ENCODE results near the gene PDK3.

The PDK3 gene

DNA sequence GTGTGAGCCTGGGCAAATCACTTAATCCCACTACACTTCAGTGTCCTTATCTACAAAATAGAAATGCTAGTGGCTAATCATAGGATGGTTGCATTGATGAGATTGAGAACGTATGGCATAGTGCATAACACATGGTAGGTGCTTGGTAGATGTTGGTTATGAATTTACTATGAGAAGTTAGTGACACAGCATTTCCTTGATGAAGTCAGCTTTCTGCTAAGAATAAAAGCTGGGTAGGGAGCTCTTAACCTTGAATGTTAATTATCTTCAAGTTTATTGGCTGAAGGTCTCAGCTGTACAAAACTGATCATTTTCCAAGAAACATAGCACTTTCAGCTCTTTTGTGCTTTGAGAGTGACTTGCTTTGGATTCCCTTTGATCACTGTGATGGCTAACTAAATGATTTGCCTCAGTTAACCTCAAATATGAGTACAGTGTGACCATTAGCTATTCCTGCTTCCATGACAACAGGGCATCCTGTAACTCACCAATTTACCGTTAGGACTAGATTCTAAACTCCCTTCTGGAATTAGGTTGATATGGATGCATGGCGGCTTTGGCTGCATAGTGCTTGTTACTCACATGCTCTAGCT is 17.8 kb downstream of the PDK3 start:
- DNase-seq (ENCODE audit: low spot score), result no peak

DNA sequence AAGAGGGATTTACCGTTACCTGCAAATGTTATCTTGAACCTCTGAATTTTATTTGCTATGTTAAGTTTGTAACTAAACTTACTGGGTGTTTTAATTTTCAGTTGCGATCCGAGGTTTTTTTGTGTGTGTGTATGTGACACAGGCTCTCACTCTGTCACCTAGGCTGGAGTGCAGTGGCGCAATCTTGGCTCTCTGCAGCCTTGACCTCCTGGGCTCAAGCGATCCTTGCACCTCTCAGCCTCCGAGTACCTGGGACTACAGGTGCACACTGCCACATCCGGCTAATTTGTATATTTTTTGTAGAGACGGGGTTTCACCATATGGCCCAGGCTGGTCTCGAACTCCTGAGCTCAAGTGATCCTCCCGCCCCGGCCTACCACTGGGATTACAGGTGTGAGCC is 18.5 kb downstream of the PDK3 start:
- DNase-seq (ENCODE audit: low spot score), result no peak

DNA sequence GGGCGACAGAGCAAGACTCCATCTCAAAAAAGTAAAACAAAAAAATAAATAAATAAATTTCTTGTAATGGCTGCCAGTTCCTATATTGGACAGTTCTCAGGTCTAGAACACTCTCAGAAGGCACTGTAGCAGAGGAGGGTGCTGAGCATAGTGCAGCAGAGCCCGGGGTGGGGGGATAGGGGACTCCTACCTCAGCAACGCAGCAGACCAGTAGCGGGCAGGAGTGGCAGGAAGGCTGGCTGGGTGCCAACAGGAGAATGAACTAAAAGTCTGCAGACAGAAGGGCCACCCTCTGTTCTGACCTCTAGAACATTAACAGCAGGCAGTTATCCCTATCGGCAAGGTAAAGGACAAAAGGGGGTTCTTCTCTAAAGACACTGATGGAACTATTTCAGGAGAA is 20.2 kb downstream of the PDK3 start:
- DNase-seq (ENCODE audit: low spot score), result no peak

DNA sequence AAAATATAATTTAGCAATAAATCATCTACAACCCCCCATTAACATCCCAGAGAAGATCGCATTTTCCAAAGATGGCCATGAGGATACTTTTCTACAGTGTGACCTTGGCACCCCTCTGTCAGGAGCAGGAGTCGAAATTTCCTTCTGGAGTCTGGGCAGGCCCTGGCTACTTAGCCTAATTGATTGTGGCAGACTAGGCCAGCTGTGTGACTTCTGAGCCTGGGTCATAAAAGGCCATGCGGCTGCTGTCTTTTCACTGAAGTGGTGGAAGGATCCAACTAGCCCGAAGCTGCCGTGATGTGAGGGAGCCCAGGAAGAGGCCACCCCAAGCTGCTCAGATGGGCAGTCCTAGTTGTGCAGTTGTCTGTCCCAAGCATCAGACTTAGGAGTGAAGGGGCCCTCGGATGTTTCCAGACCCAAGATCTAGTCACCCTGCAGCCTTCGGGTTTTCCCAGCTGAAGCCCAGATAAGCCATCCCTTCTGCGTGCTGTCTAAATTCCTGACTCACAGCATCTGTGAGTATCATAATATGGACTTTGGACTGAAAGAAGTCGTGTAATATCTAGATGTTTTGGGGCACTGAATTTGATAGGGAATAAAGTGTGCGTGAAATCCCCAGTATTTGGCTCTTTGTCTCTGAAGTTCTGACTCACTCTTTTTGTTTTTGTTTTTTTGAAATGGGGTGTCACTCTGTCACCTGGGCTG is 21.0 kb downstream of the PDK3 start:
- DNase-seq (ENCODE audit: low spot score), result no peak

DNA sequence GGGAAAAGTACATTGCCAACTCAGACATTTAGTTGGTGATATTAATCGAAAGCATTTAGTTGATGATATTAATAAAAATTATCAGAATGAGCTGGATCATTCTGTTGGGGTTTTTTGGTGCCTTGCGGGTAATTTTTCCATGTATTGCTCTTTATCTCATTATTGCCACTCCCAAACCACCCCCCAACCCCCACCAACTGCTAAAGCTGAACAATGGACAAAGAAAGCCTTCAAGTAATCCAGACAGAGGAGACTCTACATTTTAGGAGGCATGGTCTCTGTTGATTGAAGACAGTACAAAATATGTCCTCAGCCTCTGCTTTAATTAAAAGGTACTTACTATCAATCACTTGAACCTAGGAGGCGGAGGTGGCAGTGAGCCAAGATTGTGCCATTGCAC is 22.5 kb downstream of the PDK3 start:
- DNase-seq (ENCODE audit: low spot score), result no peak

DNA sequence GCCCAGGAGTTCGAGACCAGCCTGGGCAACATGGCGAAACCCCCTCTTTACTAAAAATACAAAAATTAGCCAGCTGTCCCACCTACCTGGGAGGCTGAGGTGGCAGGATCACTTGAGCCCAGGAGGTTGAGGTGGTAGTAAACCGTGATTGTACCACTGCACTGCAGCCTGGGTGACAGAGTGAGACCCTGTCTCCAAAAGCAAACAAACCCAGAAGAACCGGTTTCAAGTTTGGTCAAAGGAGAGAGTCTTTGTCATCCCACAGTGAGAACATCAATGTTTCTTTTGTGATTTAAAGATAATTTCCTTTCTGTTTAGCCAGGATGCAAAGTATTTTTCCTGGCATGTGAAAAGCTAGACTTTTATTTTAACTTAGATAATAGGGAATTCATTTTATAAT is 26.7 kb downstream of the PDK3 start:
- no peak for DNase-seq (ENCODE audit: low spot score)

DNA sequence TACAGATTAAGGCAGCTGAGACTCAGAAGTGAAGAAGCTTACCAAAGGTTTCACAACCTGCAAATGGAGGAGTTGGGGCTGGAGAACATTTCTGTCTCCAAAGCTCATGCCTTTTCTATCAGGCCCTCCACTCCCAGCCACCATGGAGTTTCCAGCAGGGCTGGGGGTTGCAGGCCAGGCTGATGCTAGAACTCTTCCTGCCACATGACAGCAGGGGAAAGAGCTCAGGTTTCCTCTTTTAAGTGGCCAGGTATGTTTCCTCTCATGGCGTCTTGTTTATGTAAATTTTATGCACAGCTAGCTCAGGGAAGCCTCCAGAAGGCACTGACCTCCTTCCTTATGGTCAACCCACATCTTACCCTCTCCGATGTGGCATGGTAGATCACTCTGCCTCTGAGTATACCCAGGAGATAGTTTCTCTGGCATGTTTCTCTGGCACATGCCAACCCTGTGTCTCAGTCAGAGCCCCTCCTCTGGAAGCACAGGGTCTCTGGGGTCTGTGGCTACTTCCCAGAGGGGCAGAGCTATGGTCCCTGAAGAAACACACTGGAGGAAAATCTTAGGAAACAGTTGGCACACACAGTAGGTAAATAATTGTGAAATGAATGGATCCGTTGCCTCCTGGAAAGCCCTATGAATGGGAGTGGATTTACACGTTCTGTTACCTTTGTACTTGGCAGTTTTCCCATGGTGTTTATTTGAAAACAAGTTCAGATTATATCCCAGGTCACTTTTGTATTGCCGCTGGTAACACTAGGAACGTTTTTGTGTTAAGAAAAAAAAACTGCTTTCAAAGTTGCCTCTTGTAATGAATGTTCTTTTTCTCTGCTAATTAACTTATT is 28.9 kb downstream of the PDK3 start:
- DNase-seq (ENCODE audit: low spot score), result no peak

DNA sequence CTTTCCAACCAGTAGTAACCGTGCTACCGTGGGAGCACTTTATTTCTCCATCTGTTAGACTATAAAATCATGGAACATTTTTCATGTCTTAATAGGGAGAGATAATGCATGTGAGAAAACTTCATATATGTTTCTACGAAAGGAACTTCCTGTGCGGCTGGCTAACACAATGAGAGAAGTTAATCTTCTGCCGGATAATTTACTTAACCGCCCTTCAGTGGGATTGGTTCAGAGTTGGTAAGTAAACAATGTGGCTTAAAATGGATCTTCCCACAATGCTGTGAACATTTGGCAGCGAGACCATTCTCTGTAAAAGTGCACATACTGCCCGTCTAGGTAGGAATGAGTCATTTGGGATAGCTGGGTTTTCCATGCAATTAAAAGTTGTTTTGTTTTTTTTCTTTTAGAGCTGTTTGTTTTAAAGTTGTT is 29.6 kb downstream of the PDK3 start:
- DNase-seq (ENCODE audit: low spot score), result no peak

DNA sequence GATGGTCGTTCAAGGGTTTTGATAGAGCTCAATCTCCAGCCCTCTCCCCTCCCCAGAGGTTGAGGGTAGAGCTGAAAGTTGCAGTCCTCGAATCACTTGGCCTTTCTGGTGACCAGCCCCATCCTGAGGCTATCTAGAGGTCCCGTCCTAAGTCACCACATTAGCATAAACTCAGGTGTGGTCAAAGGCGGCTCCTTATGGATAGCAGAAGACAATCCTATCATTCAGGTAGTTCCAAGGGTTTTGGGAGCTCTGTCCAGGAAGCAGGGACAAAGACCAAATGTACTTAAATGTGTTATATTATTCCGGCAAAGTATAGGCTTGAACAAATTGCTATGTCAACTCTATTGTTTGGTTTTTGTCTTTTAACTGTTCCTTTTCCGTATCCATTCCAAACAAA is 30.6 kb downstream of the PDK3 start:
- no peak for DNase-seq (ENCODE audit: low spot score)

DNA sequence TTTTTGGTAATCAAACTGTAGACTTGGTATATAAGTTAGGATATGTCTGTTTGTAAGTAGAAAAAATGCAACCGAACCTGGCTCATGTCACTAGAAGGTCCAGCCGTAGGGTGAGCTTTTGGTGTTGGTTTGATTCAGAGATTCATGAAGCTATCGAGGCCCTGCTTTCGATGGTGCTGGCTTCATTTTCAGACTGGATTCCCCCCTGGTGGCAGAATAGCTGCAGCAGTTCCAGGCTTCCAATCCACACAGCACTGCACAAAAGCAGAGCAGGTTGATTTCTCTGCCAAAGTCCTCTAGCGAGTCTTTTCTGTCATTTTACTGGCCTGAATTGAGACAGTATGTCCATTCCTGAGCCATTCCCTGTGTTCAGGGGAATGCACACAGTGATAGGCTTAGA is 33.1 kb downstream of the PDK3 start:
- DNase-seq (ENCODE audit: low spot score), result no peak

DNA sequence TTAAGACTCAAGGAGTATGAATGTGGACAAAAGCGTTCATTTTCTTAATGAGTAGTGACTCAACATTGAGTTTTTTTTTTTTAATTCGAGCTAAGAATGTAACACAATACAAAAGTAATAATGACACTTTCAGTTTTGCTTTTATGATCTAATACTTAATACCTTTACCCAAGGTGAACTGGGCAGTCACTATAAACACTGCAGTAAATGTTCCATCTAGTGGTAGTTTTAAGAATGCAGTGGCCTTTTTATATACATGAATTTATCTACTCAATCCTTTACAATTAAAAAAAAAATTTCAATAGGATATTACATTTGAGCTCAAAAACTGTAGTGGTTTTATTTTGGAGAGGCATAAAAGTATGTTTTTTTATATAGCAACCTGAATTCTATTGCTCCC is 33.9 kb downstream of the PDK3 start:
- DNase-seq (ENCODE audit: low spot score), result peak; percentile 14

DNA sequence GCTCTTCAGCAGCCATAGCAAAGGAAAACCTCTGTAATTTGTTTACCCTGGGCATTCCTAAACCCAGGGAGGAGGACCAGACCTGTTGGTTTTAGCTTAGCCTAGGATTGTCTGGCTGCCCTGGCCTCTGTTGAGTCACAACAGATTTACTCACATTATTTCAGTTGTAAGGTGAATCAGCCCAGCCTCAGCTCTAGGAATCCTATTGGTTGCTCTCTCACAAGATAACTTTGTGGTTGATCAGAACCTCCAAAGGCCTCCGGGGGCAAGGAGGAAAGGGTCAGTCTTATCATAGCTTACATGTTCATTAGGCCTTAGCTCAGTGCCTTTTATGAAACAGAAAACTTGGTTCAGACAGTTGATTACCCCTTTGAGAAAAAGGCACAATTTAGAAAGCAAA is 41.0 kb downstream of the PDK3 start:
- DNase-seq (ENCODE audit: low spot score), result no peak

DNA sequence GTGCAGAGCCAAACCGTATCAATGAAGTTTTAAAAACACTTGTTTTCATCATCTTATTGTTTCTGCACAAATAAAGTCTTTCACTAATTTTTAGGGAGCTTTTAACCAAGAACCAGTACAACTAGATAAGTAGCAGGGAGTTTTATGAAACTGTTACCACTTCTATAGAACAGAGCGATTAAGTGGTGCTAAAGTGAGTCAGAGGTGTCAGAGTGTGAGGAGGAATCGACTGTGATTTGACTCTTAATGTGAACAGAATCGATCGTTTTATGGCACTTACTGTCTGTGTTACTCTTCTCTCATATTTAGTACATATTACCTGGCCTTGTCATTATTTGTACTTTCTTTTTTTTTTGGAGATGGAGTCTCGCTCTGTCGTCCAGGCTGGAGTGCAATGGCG is 43.3 kb downstream of the PDK3 start:
- no peak for DNase-seq (ENCODE audit: low spot score)

DNA sequence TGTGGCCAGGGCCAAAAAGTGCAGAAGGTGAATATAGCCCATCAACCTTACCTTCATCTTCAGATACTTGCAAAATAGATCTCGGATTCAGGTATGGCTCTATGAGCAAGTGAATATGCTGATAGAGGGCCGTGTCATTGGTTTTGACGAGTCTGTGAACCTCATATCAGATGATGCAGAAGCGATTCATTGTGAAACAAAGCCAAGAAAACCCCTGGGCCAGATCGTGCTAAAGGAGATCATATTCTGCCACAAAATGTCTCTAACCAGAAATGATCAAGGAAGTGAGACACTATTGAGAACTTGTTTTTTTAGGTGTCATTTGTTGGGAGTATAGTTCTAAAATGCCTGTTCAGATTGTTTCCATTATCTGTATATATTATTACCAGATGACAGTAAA is 48.3 kb downstream of the PDK3 start:
- DNase-seq (ENCODE audit: low spot score), result no peak

DNA sequence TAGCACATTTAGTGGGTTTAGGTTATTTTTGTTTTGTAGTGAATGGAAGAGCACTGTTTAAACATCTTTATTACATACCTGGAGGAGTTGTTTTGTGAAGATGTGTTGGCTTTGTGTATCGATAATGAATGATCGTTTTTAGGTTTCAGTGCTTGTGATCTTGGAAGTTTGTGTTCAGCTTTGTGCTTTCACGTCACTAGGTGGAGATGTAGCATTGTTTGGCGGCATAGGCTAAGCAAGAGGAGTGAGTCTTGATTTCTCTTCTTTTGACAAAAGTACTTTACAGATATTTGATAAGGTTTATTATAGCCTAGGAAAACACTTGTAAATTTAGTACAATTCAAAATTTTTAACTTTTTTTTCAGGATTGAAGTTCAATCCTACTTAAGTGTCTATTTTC is 50.4 kb downstream of the PDK3 start:
- DNase-seq (ENCODE audit: low spot score), result no peak

DNA sequence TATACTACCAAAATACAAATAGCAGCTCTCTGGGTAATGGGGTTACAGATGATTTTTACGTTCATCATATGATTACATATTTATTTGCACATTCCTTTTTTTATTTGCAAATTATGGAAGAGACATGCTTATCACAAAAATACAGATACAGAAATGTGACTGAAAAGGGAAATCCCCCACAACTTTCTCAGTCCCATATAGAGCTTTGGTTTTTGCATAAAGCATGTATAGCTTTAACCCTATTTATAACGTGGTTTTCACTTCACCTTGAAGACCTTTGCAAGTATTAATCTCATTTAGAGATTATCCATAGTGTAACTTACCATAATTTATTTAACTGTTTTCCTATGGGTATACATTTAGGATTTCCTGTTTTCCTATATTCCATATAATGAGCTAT is 55.4 kb downstream of the PDK3 start:
- DNase-seq (ENCODE audit: low spot score), result no peak

DNA sequence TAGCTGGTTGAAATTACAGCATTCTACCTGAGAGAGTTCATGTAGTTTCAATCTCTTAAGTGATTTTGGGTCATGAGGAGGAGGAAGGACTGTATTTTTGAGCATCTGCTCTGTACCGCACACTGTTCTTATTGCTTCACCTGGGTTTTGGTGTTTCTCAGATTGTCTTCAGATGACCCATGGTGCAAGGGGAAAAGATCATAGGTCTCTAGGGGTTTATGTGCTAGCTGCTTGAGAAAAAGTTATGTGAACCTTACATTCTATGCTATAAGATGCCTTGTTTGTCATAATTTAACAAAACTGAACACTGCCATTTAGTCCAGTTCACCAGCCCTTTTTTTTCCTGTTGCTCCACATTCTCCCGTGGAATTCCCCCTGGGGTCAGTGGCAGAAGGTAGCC is 60.4 kb downstream of the PDK3 start:
- DNase-seq (ENCODE audit: low spot score), result no peak

DNA sequence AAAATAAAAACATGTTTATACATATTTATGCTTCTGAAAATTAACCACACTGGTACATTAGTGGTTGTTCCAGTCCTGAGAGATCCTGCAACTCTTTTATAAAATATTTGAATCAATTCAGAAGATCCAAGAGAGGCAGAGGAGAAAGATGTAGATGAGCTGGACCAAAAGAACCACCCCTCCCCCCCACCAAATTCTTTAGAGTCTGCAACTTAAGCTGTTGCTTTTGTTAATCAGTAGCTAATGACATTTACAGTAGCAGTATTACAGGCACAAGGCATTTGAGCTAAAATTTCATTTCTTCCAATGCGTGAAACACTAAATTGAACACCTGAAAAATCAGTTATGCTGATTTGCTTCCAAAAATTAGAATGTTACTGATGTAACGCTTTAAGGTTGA is 61.5 kb downstream of the PDK3 start:
- no peak for DNase-seq (ENCODE audit: low spot score)

DNA sequence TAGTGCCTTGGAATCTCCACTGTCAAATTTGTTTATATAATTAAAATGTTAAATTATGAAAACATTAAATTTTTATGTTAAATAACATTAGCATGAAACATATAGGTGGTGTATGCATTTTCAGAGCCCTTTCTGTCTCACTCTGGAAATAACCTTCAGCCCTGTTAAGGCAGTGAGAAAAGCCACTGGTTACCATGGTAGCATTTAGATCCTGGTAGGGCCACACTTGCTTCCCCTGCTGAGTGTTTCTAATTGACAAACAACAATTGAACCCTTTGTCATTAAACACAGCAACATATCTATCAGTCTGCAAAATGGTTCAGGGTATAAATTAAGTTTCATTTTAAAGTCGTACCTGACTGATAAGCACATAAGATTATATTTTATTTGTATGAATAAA is 63.5 kb downstream of the PDK3 start:
- no peak for DNase-seq (ENCODE audit: low spot score)

DNA sequence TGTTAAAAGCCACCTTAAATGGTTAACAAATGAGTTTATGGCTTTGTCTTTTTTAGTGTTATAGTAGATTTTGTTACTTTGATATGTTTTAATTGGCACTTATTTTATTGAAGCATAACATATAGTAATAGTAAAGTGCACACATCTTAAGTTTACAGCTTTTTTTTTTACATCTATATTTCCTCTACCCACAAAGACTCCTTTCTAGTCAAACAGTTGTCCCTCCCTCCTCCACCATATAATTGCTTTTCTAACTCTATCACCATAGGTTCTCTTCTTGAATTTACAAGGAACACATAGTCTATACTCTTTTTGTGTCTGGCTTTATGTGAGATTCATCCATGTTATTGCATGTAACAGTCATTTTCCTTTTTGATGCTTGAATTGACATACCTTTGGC is 71.5 kb downstream of the PDK3 start:
- DNase-seq (ENCODE audit: low spot score), result no peak

DNA sequence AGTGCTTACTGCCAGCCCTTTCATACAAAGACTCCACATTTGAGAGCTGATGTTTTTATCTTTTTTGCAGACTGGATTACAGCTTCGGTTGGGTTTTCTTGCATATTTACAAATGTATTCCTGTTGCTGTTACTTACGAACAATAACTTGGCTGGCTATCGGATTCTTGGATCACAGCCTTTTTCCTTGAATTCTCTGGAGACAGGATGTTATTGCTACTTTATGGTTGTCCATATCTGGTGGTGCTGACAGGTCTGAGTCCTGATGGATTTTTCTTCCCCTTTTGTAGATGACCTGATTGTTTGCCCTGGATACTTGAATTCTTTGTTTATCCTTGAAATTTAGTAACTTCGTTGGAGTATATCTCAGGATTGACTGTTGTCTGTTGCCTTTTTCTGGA is 77.7 kb downstream of the PDK3 start:
- DNase-seq (ENCODE audit: low spot score), result no peak

DNA sequence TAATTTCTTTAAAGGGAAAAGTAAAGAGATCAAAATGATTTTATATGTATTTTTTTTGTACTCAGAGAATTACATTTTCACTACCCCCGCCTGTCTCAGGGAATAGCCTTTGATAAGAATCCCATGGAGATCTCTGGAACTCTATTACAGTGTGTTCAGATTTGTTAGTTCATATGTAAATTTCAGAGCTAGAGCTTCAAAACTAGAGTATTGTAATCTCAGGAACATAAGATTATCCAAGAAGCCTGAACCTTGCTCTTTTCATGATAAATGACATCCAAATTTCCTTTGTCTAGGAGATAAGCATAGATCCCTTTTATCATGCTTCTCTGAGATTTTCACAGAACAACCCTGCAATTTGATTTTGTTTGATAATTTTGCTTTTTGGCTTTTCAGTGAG is 82.9 kb downstream of the PDK3 start:
- no peak for DNase-seq (ENCODE audit: low spot score)

DNA sequence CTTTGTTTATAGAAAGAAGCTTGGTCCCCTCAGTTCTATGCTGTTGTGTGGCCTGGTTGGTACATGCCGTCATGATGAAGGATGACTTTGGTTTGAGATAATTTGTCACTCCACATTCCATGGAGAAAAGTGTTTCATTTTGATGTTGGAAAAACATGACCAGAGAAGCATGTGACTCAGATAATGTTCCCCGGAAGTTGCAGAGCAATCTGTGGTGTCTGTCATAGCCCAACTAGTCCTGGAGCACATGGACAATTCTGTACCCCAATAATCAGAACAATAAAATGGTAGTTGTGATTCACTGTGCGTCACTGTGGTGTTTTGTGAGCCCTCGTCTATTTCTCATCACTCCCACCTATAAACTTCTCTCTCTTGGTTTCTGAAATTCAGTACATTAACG is 85.1 kb downstream of the PDK3 start:
- DNase-seq (ENCODE audit: low spot score), result no peak
